Activated naive CD4-positive, alpha-beta T cell treated with anti-CD3 and anti-CD28 coated beads, Interleukin-2, amount 10 ng/mL, durations not matched to agents 7 days and 5 days (primary cell): Measurements from ENCODE around the gene CADPS.

Source experiments
- CTCF ChIA-PET: fragments of 350-600 bp; sonication (Branson Sonifier 250); formaldehyde crosslinking; loops from one replicate; lab custom pipeline; 2021; ENCODE audit warnings: antibody characterized with exemption; lab: Charles Lee
- DNase-seq: peaks from one replicate; pipeline ENCODE4 v3.0.0-alpha.2; 2020
- H3K27ac Mint-ChIP-seq: one replicate; pipeline ENCODE4 v1.8.0; 2021; ENCODE audit warnings: mild to moderate bottlenecking, moderate library complexity, mixed read lengths
- H3K27me3 Mint-ChIP-seq: one replicate; pipeline ENCODE4 v1.8.0; 2021; ENCODE audit warnings: mild to moderate bottlenecking, mixed read lengths
- H3K36me3 Mint-ChIP-seq: one replicate; pipeline ENCODE4 v1.8.0; 2021; ENCODE audit warnings: mixed read lengths
- H3K4me1 Mint-ChIP-seq: one replicate; pipeline ENCODE4 v1.8.0; 2021; ENCODE audit warnings: mixed read lengths
- H3K4me3 Mint-ChIP-seq: one replicate; pipeline ENCODE4 v1.8.0; 2021; ENCODE audit warnings: mild to moderate bottlenecking, moderate library complexity, mixed read lengths
- H3K9me3 Mint-ChIP-seq: one replicate; pipeline ENCODE4 v1.8.0; 2021; ENCODE audit warnings: mixed read lengths

The CADPS gene

GRCh38 chr3:62874711-62875557 lies at the start of gene CADPS:
CADPS (minus strand) TSS chr3:62875416; CDS start chr3:62875029, 387 bp downstream.
- H3K36me3 Mint-ChIP-seq, result no peaks in the 10 kb centered on the region
- no peaks in the 10 kb centered on the region for H3K9me3 Mint-ChIP-seq
- no peaks in the 10 kb centered on the region for H3K4me1 Mint-ChIP-seq
- CTCF ChIA-PET, result no interaction called here
- no peak within 1 kb of the TSS for H3K4me3 Mint-ChIP-seq
- H3K27ac Mint-ChIP-seq, result no peak within 1 kb of the TSS
- peaks cover 39% of the 10 kb centered on the region for H3K27me3 Mint-ChIP-seq
- no peak for DNase-seq

DNA sequence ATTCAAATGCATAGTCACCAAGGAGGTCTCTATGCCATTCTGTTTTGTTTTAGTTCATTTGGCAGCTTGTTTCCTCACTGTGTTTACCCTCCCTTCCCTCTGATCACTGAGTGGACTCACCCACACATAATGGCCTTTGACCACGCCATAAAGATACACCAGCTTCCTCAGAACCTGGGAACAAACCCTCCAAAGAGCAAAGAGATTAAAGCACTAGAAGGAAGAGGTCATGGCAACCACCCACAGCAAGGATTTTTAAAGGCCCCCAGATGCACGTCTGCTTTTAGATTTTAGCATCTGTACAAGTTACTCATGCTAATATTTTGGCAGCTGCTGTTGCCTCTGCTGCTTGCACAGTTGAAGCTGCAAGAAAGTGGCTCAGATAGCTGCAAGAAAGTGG lies 47.9 kb upstream of the CADPS start:
- peaks cover 3% of the 10 kb centered on the region for H3K9me3 Mint-ChIP-seq
- H3K36me3 Mint-ChIP-seq, result no peaks in the 10 kb centered on the region
- H3K4me1 Mint-ChIP-seq, result no peaks in the 10 kb centered on the region
- H3K27ac Mint-ChIP-seq, result no peak overlapping the region
- no peaks in the 10 kb centered on the region for H3K27me3 Mint-ChIP-seq
- DNase-seq, result no peak
- no peak overlapping the region for H3K4me3 Mint-ChIP-seq
- CTCF ChIA-PET, result no interaction called here

GRCh38 chr3:62922326-62922725 lies 47.1 kb upstream of the CADPS start:
- H3K9me3 Mint-ChIP-seq, result peaks cover 3% of the 10 kb centered on the region
- no peaks in the 10 kb centered on the region for H3K36me3 Mint-ChIP-seq
- no peaks in the 10 kb centered on the region for H3K27me3 Mint-ChIP-seq
- CTCF ChIA-PET, result no interaction called here
- H3K4me3 Mint-ChIP-seq, result no peak overlapping the region
- DNase-seq, result no peak
- no peak overlapping the region for H3K27ac Mint-ChIP-seq
- no peaks in the 10 kb centered on the region for H3K4me1 Mint-ChIP-seq

- DNase-seq, result no peak
- no peak overlapping the region for H3K4me3 Mint-ChIP-seq
- CTCF ChIA-PET, result no interaction called here
- no peaks in the 10 kb centered on the region for H3K27me3 Mint-ChIP-seq
- no peak overlapping the region for H3K27ac Mint-ChIP-seq
- H3K36me3 Mint-ChIP-seq, result no peaks in the 10 kb centered on the region
- H3K4me1 Mint-ChIP-seq, result no peaks in the 10 kb centered on the region
- H3K9me3 Mint-ChIP-seq, result peaks cover 3% of the 10 kb centered on the region
These were observed 45.2 kb upstream of the CADPS start for GRCh38 chr3:62920466-62920784.

DNA sequence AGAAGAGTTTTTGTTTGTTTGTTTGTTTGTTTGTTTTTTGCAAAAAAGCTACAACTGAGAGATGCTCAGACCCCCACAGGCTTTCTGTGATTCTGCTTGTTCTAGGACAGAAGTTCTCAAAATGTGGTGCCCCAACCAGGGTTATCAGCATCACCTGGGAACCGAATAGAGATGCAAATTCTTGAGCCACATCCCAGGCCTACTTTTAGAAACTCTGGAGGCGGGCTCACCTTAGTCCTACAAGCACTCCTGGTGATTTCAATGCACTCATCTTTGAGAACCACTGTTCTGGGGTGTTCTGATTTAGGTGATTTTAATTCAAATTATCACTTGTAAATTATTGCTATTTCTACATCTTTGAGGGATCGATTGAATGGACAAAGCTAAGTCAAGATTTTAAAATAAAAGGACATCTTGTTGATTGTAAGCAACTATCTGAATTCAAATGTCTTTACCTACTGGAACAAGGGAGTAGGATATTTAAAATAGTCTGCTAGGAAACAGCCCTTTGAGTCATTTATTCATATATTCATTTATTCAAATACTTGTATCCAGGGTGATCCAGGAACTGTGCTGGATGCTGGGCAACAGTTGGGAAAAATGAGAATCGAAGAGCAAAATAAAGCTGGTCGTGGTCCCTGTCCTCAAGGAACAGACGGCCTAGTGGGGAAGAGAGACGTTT lies 44.7 kb upstream of the CADPS start:
- CTCF ChIA-PET, result no interaction called here
- peaks cover 3% of the 10 kb centered on the region for H3K9me3 Mint-ChIP-seq
- H3K27me3 Mint-ChIP-seq, result no peaks in the 10 kb centered on the region

DNA sequence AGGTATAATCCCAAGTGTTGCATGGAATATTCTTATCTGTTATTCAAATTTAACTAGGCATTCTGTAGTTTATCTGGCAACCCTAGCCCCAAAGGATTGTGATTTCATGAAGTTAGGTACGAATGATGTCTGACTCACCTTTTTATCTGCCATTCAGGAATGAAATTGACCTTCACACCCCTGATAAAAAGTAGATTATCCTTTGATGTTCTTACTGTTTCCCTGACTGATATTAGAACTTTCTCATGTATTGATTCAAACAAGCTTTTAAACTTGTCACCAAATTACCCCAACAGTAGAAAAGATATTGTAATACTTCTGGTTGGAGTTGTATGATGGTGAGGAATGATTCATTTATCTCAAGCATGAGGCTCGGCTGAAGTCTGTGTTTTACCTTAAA lies 43.6 kb upstream of the CADPS start:
- CTCF ChIA-PET, result no interaction called here
- H3K4me1 Mint-ChIP-seq, result no peaks in the 10 kb centered on the region
- peaks cover 3% of the 10 kb centered on the region for H3K9me3 Mint-ChIP-seq
- H3K36me3 Mint-ChIP-seq, result no peaks in the 10 kb centered on the region
- DNase-seq, result no peak
- no peak overlapping the region for H3K4me3 Mint-ChIP-seq
- no peak overlapping the region for H3K27ac Mint-ChIP-seq
- no peaks in the 10 kb centered on the region for H3K27me3 Mint-ChIP-seq

More for the DNA sequence above, 44.7 kb upstream of the CADPS start:
- H3K4me3 Mint-ChIP-seq, result no peak overlapping the region
- no peaks in the 10 kb centered on the region for H3K36me3 Mint-ChIP-seq
- H3K27ac Mint-ChIP-seq, result no peak overlapping the region
- H3K4me1 Mint-ChIP-seq, result no peaks in the 10 kb centered on the region
- DNase-seq, result no peak

GRCh38 chr3:62918131-62918530 lies 42.9 kb upstream of the CADPS start:
- CTCF ChIA-PET, result no interaction called here
- Mint-ChIP-seq H3K9me3 (peaks cover 3% of the 10 kb centered on the region), H3K4me1 (no peaks in the 10 kb centered on the region), H3K27me3 (no peaks in the 10 kb centered on the region), H3K4me3 (no peak overlapping the region), H3K27ac (no peak overlapping the region), H3K36me3 (no peaks in the 10 kb centered on the region)
- no peak for DNase-seq

GRCh38 chr3:62911526-62911925 lies 36.3 kb upstream of the CADPS start:
- Mint-ChIP-seq H3K27me3 (no peaks in the 10 kb centered on the region), H3K9me3 (no peaks in the 10 kb centered on the region), H3K36me3 (no peaks in the 10 kb centered on the region), H3K4me1 (no peaks in the 10 kb centered on the region), H3K27ac (no peak overlapping the region), H3K4me3 (no peak overlapping the region)
- CTCF ChIA-PET, result no interaction called here
- DNase-seq, result no peak

DNA sequence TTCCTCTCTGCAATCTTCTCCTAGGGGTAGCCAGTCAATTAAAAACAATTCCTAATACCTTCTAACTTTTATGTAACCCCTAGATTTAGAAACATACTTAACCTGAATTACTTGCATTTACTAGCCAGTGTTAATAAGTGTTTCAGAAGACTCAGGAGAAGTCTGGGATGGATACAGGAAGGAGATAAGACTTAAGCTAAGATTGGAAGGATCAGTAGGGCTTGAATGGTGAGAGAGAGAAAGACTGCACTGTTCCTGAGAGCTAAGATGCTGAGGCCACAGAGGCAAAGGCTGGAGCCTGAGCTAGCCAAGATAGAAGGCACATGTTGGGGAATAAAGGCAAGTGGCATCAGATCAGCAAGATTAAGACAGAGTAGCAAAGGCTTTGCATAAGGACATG lies 30.1 kb upstream of the CADPS start:
- CTCF ChIA-PET, result no interaction called here
- no peak for DNase-seq
- H3K4me1 Mint-ChIP-seq, result no peaks in the 10 kb centered on the region

GRCh38 chr3:62898530-62899496 lies 23.6 kb upstream of the CADPS start:
- Mint-ChIP-seq H3K4me3 (no peak overlapping the region), H3K36me3 (no peaks in the 10 kb centered on the region), H3K27ac (no peak overlapping the region), H3K9me3 (no peaks in the 10 kb centered on the region), H3K4me1 (no peaks in the 10 kb centered on the region), H3K27me3 (no peaks in the 10 kb centered on the region)
- CTCF ChIA-PET, result no interaction called here
- no peak for DNase-seq

More for the DNA sequence above, 30.1 kb upstream of the CADPS start:
- Mint-ChIP-seq H3K9me3 (peaks cover 1% of the 10 kb centered on the region), H3K36me3 (no peaks in the 10 kb centered on the region), H3K27me3 (no peaks in the 10 kb centered on the region), H3K27ac (no peak overlapping the region), H3K4me3 (no peak overlapping the region)

- no peak overlapping the region for H3K27ac Mint-ChIP-seq
- CTCF ChIA-PET, result no interaction called here
- DNase-seq, result no peak
- H3K9me3 Mint-ChIP-seq, result no peaks in the 10 kb centered on the region
- no peaks in the 10 kb centered on the region for H3K27me3 Mint-ChIP-seq
- no peak overlapping the region for H3K4me3 Mint-ChIP-seq
- no peaks in the 10 kb centered on the region for H3K4me1 Mint-ChIP-seq
- H3K36me3 Mint-ChIP-seq, result no peaks in the 10 kb centered on the region
These were observed 20.7 kb upstream of the CADPS start for GRCh38 chr3:62895901-62896300.

- peaks cover 1% of the 10 kb centered on the region for H3K9me3 Mint-ChIP-seq
- CTCF ChIA-PET, result no interaction called here
These were observed 17.7 kb upstream of the CADPS start for GRCh38 chr3:62892951-62893350.

GRCh38 chr3:62892045-62892444 lies 16.8 kb upstream of the CADPS start:
- Mint-ChIP-seq H3K4me1 (no peaks in the 10 kb centered on the region), H3K4me3 (no peak overlapping the region), H3K27ac (no peak overlapping the region), H3K36me3 (no peaks in the 10 kb centered on the region), H3K9me3 (peaks cover 1% of the 10 kb centered on the region), H3K27me3 (no peaks in the 10 kb centered on the region)
- CTCF ChIA-PET, result no interaction called here
- DNase-seq, result no peak

More at GRCh38 chr3:62892951-62893350, 17.7 kb upstream of the CADPS start:
- Mint-ChIP-seq H3K4me3 (no peak overlapping the region), H3K27ac (no peak overlapping the region), H3K36me3 (no peaks in the 10 kb centered on the region), H3K4me1 (no peaks in the 10 kb centered on the region), H3K27me3 (no peaks in the 10 kb centered on the region)
- no peak for DNase-seq

DNA sequence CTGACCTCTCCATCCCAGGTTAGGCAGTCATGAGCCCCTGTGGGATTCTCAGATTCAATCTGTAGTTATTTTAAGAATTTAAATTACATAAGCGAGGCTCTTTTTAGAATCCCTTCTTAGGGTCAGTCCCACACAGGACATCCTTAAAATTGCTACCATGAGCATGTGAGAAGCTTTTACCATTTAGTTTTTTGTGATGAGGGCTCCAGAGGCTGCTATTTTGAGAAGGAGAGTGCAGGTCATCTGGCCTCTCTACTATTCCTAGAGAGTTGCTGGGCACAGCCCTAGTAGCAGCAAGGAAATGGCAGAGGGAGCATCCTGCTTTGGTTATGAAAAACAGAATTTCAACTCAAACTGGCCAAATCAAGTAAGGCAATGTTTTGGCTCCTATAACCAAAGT lies 13.6 kb upstream of the CADPS start:
- Mint-ChIP-seq H3K27ac (no peak overlapping the region), H3K4me1 (no peaks in the 10 kb centered on the region), H3K9me3 (peaks cover 1% of the 10 kb centered on the region), H3K36me3 (no peaks in the 10 kb centered on the region), H3K4me3 (no peak overlapping the region), H3K27me3 (no peaks in the 10 kb centered on the region)
- CTCF ChIA-PET, result no interaction called here
- no peak for DNase-seq
